ENCODE measurements around the gene ISG15. TPM values are rescaled to one million over a fixed set of nuclear protein-coding genes. Genes with fewer than 3 reads are reported as not detected.
A peak's percentile ranks its signal among the peaks of the same experiment; 100 is the strongest.

The ISG15 gene
- total RNA-seq, 1 donor from 2014 or later = 109 TPM

GRCh38 chr1:1059494-1060280, 46.4 kb downstream of the ISG15 start:
- DNase-seq (ENCODE audit: low read depth in 2 of 2) = peak; percentile 62 to 66

GRCh38 chr1:1060281-1061000, 47.1 kb downstream of the ISG15 start:
- no peak for DNase-seq (ENCODE audit: low read depth in 2 of 2)

- no peak for DNase-seq (ENCODE audit: low read depth in 2 of 2)
Measured at GRCh38 chr1:1061682-1062345, 48.5 kb downstream of the ISG15 start.

- no peak for DNase-seq (ENCODE audit: low read depth in 2 of 2)
Measured at GRCh38 chr1:1062348-1063163, 49.3 kb downstream of the ISG15 start.

- DNase-seq (ENCODE audit: low read depth in 2 of 2) = no peak
Measured at GRCh38 chr1:1063261-1063944, 50.1 kb downstream of the ISG15 start.

Other genes starting within 250 kb of the ISG15 start
- gene SAMD11, start 89.6 kb upstream of the ISG15 start, total RNA-seq = not detected in 2 replicates
- 51.4 and 58.3 TPM in 2 replicates for gene NOC2L, start 54.2 kb upstream of the ISG15 start, total RNA-seq
- gene KLHL17, start 52.9 kb upstream of the ISG15 start, total RNA-seq = 2.2 and 3.6 TPM in 2 replicates
- under 0.01 and 0.22 TPM in 2 replicates for gene PLEKHN1, start 47.0 kb upstream of the ISG15 start, total RNA-seq
- not detected in 2 replicates for gene PERM1, start 31.4 kb upstream of the ISG15 start, total RNA-seq
- 23.3 and 24.8 TPM in 2 replicates for gene HES4, start 13.4 kb upstream of the ISG15 start, total RNA-seq
- 35.7 and 53.8 TPM in 2 replicates for gene AGRN, start 6.6 kb downstream of the ISG15 start, total RNA-seq
- gene RNF223, start 60.8 kb downstream of the ISG15 start, total RNA-seq = not detected in 2 replicates
- gene C1orf159, start 102.6 kb downstream of the ISG15 start, total RNA-seq = 4.8 and 5.2 TPM in 2 replicates
- gene TTLL10, start 160.4 kb downstream of the ISG15 start, total RNA-seq = not detected in 2 replicates
- gene TNFRSF18, start 193.1 kb downstream of the ISG15 start, total RNA-seq = 0.22 and 0.60 TPM in 2 replicates
- gene TNFRSF4, start 200.7 kb downstream of the ISG15 start, total RNA-seq = 1.5 and 4.2 TPM in 2 replicates
- gene SDF4, start 218.5 kb downstream of the ISG15 start, total RNA-seq = 59.3 and 93.5 TPM in 2 replicates
- gene B3GALT6, start 218.7 kb downstream of the ISG15 start, total RNA-seq = 14.8 and 30.4 TPM in 2 replicates
- gene C1QTNF12, start 233.2 kb downstream of the ISG15 start, total RNA-seq = 0.20 and 0.22 TPM in 2 replicates

All from lung microvascular endothelial cell (primary cell).